Tibial artery (tissue), 4 donors: Measurements from ENCODE around the gene PTH2R.
"Not testable (repeated sequence)": the region's sequence is repeated elsewhere in the genome, so short reads cannot be mapped to it uniquely, and the experiment has no call there.

Experiments used
- DNase-seq, 2 donors: peaks; one replicate each; pipeline ENCODE4 v3.0.0-alpha.2; 2019
- H3K27ac ChIP-seq, 2 donors: fragments of 200-600 bp; sonication (generic) in 1 of 2; 1 replicate in 1 of 2; 2 replicates in 1 of 2; pipeline ENCODE4 v1.5.1; 2018 to 2019; ENCODE audit warnings: mild to moderate bottlenecking in 1 of 2
- H3K27me3 ChIP-seq, 2 donors: fragments of 200-600 bp; sonication (generic) in 1 of 2; one replicate each; pipeline versions ENCODE4 v1.5.1 to v1.6.0; 2016 to 2019
- H3K36me3 ChIP-seq, 3 donors: fragments of 200-600 bp; sonication (generic) in 2 of 3; one replicate each; pipeline ENCODE4 v1.5.1; 2016 to 2019; ENCODE audit warnings: mild to moderate bottlenecking in 2 of 3
- H3K4me1 ChIP-seq, 4 donors: fragments of 200-600 bp; sonication (generic) in 2 of 4; 1 replicate in 3 of 4; 2 replicates in 1 of 4; pipeline ENCODE4 v1.5.1; 2016 to 2019
- H3K4me3 ChIP-seq, 2 donors: fragments of 200-600 bp; sonication (generic) in 1 of 2; 1 replicate in 1 of 2; 2 replicates in 1 of 2; pipeline ENCODE4 v1.5.1; 2018 to 2019; ENCODE audit warnings: mild to moderate bottlenecking in 2 of 2
- H3K9me3 ChIP-seq, 3 donors: fragments of 200-600 bp; sonication (generic) in 1 of 3; one replicate each; pipeline ENCODE4 v1.5.1; 2016 to 2019
- intact Hi-C: fragments of 100-400 bp; cut with DNase I; formaldehyde crosslinking; loops from one replicate; pipeline ENCODE4 v1.15.0; 2023; ENCODE audit warnings: low total_unique reads
- TF ChIP-seq, protein P1 (sequence below), 2 experiments: fragments of 200-600 bp in 1 of 2; fragments of 450-650 bp in 1 of 2; IDR thresholded peaks; one replicate each; pipeline ENCODE4 v1.5.1; 2017 to 2019; ENCODE audit warnings: antibody characterized with exemption in 2 of 2, mild to moderate bottlenecking in 1 of 2, moderate library complexity in 1 of 2

The PTH2R gene

GRCh38 chr2:208370881-208371633, 35.5 kb upstream of the PTH2R start:
- DNase-seq, result no peak
- H3K27ac ChIP-seq, result no peak overlapping the region
- H3K4me3 ChIP-seq, result no peak overlapping the region
- H3K9me3 ChIP-seq, result no peaks in the 10 kb centered on the region
- H3K4me1 ChIP-seq, result no peaks in the 10 kb centered on the region
- TF ChIP-seq, protein P1, sequence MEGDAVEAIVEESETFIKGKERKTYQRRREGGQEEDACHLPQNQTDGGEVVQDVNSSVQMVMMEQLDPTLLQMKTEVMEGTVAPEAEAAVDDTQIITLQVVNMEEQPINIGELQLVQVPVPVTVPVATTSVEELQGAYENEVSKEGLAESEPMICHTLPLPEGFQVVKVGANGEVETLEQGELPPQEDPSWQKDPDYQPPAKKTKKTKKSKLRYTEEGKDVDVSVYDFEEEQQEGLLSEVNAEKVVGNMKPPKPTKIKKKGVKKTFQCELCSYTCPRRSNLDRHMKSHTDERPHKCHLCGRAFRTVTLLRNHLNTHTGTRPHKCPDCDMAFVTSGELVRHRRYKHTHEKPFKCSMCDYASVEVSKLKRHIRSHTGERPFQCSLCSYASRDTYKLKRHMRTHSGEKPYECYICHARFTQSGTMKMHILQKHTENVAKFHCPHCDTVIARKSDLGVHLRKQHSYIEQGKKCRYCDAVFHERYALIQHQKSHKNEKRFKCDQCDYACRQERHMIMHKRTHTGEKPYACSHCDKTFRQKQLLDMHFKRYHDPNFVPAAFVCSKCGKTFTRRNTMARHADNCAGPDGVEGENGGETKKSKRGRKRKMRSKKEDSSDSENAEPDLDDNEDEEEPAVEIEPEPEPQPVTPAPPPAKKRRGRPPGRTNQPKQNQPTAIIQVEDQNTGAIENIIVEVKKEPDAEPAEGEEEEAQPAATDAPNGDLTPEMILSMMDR (IDR thresholded peaks at IDR 0.05), result no peak
- H3K36me3 ChIP-seq, result no peaks in the 10 kb centered on the region
- intact Hi-C loops, result no loop called here
- peaks cover 0 to 4% of the 10 kb centered on the region in 2 donors for H3K27me3 ChIP-seq

- no peak overlapping the region for H3K27ac ChIP-seq
- no peak for DNase-seq
- H3K4me3 ChIP-seq, result no peak overlapping the region
- H3K4me1 ChIP-seq, result no peaks in the 10 kb centered on the region
- no peaks in the 10 kb centered on the region for H3K36me3 ChIP-seq
- intact Hi-C loops, result no loop called here
- peaks cover 0 to 4% of the 10 kb centered on the region in 2 donors for H3K27me3 ChIP-seq
- no peaks in the 10 kb centered on the region for H3K9me3 ChIP-seq
- TF ChIP-seq, protein P1 (IDR thresholded peaks at IDR 0.05), result no peak
Observed at GRCh38 chr2:208371634-208371935, 35.0 kb upstream of the PTH2R start.

DNA sequence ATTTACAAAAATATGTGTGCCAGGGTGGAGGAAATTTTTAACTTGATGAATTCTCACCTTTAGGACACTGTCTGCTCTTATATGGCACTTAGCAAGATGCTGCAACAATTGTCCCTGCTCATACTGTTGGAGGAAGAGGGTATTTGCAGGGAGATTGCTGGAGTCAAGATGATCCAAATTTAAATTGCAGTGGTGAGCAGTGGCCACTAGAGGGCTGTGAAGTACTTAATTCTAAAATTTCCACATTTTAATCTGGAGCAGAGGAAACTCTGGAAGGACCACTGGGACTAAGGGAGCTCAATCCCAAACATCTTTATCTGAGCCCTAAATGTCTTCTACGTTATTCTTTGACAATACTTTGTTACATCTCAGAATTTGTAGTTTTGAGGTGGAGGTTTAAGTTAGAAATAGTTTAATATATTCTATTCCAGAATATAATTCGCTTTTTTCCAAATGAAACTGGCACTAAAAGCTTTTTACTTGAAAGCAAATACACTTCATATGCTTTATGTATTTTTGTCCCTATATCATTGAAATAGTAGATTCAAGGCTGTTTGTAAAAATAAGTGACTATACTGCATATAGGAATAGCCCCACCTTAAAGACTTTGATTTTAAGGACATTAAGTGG, 33.0 kb upstream of the PTH2R start:
- Histone ChIP-seq H3K27me3 (peaks cover 0 to 6% of the 10 kb centered on the region in 2 donors), H3K9me3 (no peaks in the 10 kb centered on the region), H3K27ac (no peak overlapping the region), H3K4me3 (no peak overlapping the region), H3K4me1 (no peaks in the 10 kb centered on the region), H3K36me3 (no peaks in the 10 kb centered on the region)
- DNase-seq, result peak in 1 of 2 donors; percentile 37
- intact Hi-C loops, result no loop called here
- TF ChIP-seq, protein P1 (IDR thresholded peaks at IDR 0.05), result peak; percentile 69 to 74

DNA sequence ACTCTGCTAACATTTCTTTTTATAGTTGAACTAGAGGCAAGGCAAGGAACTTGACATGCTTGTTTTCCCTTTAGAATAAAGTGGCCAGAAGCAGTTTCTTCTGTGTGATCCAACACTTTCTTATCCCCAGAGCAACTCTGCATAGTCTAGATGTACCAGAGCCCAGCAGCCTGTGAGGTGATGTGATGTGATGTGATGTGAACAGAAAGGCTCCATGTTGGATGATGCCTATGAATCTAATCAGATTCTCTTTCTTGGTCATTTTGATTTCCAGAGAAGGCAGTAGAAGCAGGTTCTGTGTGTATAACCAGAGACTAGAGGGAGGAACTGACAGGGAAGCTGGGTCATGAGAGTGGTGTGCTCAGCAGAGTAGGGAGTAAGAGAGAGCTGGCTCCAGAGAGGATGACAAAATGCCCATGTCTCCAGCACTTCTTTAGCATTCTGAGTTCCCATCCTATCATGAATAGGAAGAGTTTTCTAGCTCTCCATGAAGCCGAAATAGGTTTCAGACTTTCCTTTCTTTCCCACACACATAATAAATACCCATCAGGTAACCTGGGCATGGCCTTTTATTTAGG, 31.0 kb upstream of the PTH2R start:
- H3K9me3 ChIP-seq, result no peaks in the 10 kb centered on the region
- intact Hi-C loops, result no loop called here
- no peak for DNase-seq
- no peaks in the 10 kb centered on the region for H3K36me3 ChIP-seq
- TF ChIP-seq, protein P1 (IDR thresholded peaks at IDR 0.05), result no peak
- no peak overlapping the region for H3K27ac ChIP-seq
- no peak overlapping the region for H3K4me3 ChIP-seq
- H3K27me3 ChIP-seq, result peaks cover 0 to 6% of the 10 kb centered on the region in 2 donors
- no peaks in the 10 kb centered on the region for H3K4me1 ChIP-seq

GRCh38 chr2:208377344-208377860, 29.2 kb upstream of the PTH2R start:
- H3K36me3 ChIP-seq, DNase-seq, H3K4me1 ChIP-seq, intact Hi-C loops, H3K9me3 ChIP-seq, H3K27ac ChIP-seq, H3K27me3 ChIP-seq, H3K4me3 ChIP-seq: not testable (repeated sequence)

DNA sequence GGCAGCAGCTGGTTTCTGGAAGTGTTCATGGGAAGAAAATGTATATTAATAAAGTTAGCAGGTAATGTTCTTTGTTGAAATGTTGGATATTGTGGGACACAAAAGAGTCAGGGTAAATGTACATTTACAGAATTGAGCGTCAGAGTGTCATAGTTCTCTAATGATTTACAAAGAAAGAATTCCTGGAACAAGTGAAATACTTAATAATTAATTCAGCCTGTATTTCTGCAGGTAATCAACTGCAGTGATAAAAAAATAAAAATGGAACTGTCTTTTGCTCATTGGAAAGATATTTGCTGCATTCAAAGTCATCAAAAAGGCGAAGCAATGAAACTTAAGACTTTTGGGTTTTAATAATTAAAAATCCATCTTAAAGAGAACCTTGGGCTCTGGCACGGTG, 27.4 kb upstream of the PTH2R start:
- DNase-seq, result no peak
- H3K27ac ChIP-seq, result no peak overlapping the region
- no peaks in the 10 kb centered on the region for H3K36me3 ChIP-seq
- no peaks in the 10 kb centered on the region for H3K9me3 ChIP-seq
- no peaks in the 10 kb centered on the region for H3K4me1 ChIP-seq
- no peak overlapping the region for H3K4me3 ChIP-seq
- H3K27me3 ChIP-seq, result peaks cover 0 to 6% of the 10 kb centered on the region in 2 donors
- intact Hi-C loops, result no loop called here
- TF ChIP-seq, protein P1 (IDR thresholded peaks at IDR 0.05), result no peak
